PC-9 (cell line): ENCODE measurements around the gene SF3A1. TPM values are rescaled to one million over a fixed set of nuclear protein-coding genes. Genes with fewer than 3 reads are reported as not detected.
"Not testable (repeated sequence)": the region's sequence is repeated elsewhere in the genome, so short reads cannot be mapped to it uniquely, and the experiment has no call there.

Experiments
- BruUV-seq: library from RNA; stranded (reverse); fragments of 400-500 nt; replicated peaks from 2 replicates; lab custom pipeline; 2021; lab: Mats Ljungman, UMichigan
- CTCF ChIA-PET: fragments of 300-600 bp; sonication (Branson Sonifier 250); formaldehyde crosslinking; loops from one replicate; lab custom pipeline; 2022; ENCODE audit warnings: antibody characterized with exemption; lab: Charles Lee
- POLR2A ChIA-PET: fragments of 300-600 bp; sonication (Branson Sonifier 250); formaldehyde crosslinking; loops from one replicate; lab custom pipeline; 2022; ENCODE audit warnings: antibody characterized with exemption; ENCODE audit not compliant: unreplicated experiment; lab: Charles Lee
- DNase-seq, 2 experiments: peaks; one replicate each; pipeline versions ENCODE4 v3.0.0 to v3.0.0-alpha.2; 2015 to 2022; ENCODE audit warnings: mixed read lengths in 1 of 2
- H2AFZ ChIP-seq: fragments of 200-600 bp; sonication (generic); 2 replicates; pipeline ENCODE4 v1.8.1; 2017; ENCODE audit warnings: antibody characterized with exemption
- H3F3A ChIP-seq: fragments of 200-600 bp; sonication (generic); 2 replicates; pipeline ENCODE4 v1.8.1; 2017; ENCODE audit warnings: antibody characterized with exemption, mild to moderate bottlenecking, low read depth; ENCODE audit not compliant: insufficient read depth
- H3K27ac ChIP-seq: fragments of 200-600 bp; sonication (generic); 2 replicates; pipeline ENCODE4 v1.6.1; 2016; ENCODE audit warnings: mixed run types
- H3K27me3 ChIP-seq: fragments of 200-600 bp; sonication (generic); 2 replicates; pipeline ENCODE4 v1.6.1; 2016; ENCODE audit warnings: low read depth, mixed run types; ENCODE audit not compliant: insufficient read depth
- H3K36me3 ChIP-seq: fragments of 200-600 bp; sonication (generic); 2 replicates; pipeline ENCODE4 v1.6.1; 2016; ENCODE audit warnings: low read depth, mixed run types
- H3K4me1 ChIP-seq: fragments of 200-600 bp; sonication (generic); replicated peaks from 2 replicates; pipeline ENCODE4 v1.6.1; 2016; ENCODE audit warnings: mixed run types; ENCODE audit not compliant: insufficient read depth
- H3K4me2 ChIP-seq: fragments of 200-600 bp; sonication (generic); 2 replicates; pipeline ENCODE4 v1.6.1; 2017; ENCODE audit warnings: mixed run types
- H3K4me3 ChIP-seq: fragments of 200-600 bp; sonication (generic); 2 replicates; pipeline ENCODE4 v1.6.1; 2016; ENCODE audit warnings: mixed run types
- H3K79me2 ChIP-seq: fragments of 200-600 bp; sonication (generic); 2 replicates; pipeline ENCODE4 v1.6.1; 2017; ENCODE audit warnings: low read depth, mixed run types
- H3K9me2 ChIP-seq: fragments of 200-600 bp; sonication (generic); 2 replicates; pipeline ENCODE4 v1.8.1; 2017; ENCODE audit warnings: mild to moderate bottlenecking; ENCODE audit not compliant: insufficient read depth
- H3K9me3 ChIP-seq: fragments of 200-600 bp; sonication (generic); 2 replicates; pipeline ENCODE4 v1.8.1; 2016; ENCODE audit warnings: low read depth; ENCODE audit not compliant: insufficient read depth
- H4K20me1 ChIP-seq: fragments of 200-600 bp; sonication (generic); 2 replicates; pipeline ENCODE4 v1.8.1; 2017; ENCODE audit not compliant: insufficient read depth
- EZH2 ChIP-seq: fragments of 200-600 bp; sonication (generic); IDR thresholded peaks from 2 replicates; pipeline ENCODE4 v1.8.0; 2017; ENCODE audit warnings: antibody characterized with exemption, low read depth
- intact Hi-C: fragments of 100-400 bp; cut with micrococcal nuclease; formaldehyde crosslinking; loops from one replicate; pipeline ENCODE4 v1.10.0; 2022; ENCODE audit not compliant: unreplicated experiment
- total RNA-seq: library from RNA; stranded (reverse); gene quantifications from 2 replicates; pipeline ENCODE4 v1.2.3, GENCODE V29; 2021
- TF ChIP-seq, protein P1 (sequence below): fragments of 200-600 bp; sonication (generic); conservative IDR thresholded peaks from 2 replicates; pipeline ENCODE4 v1.6.1; 2017; ENCODE audit warnings: mixed run types, antibody characterized with exemption, mild to moderate bottlenecking, moderate library complexity

SF3A1 gene
- total RNA-seq, 1 experiment from 2014 or later, result 189 TPM

GRCh38 chr22:30402028-30402765 is 45.5 kb upstream of the SF3A1 start:
- Histone ChIP-seq H3K27ac (no peak overlapping the region), H3K4me2 (no peak overlapping the region), H3F3A (peaks cover 22% of the 10 kb centered on the region; the same call in 1 of the 2 replicates), H3K9me3 (no peaks in the 10 kb centered on the region), H3K9me2 (no peaks in the 10 kb centered on the region), H3K79me2 (peaks cover 62% of the 10 kb centered on the region), H4K20me1 (no peaks in the 10 kb centered on the region; the same call in 1 of the 2 replicates), H2AFZ (no peak overlapping the region), H3K4me3 (no peak overlapping the region), H3K27me3 (no peaks in the 10 kb centered on the region), H3K36me3 (peaks cover 10% of the 10 kb centered on the region), H3K4me1 (peaks cover 21% of the 10 kb centered on the region)
- ChIA-PET POLR2A (interaction anchor here (0.7 kb wide), 1 partner anchor 146 kb away, joined by 8 read pairs; no protein-coding TSS in a partner anchor), CTCF (interaction anchor here (0.6 kb wide), 1 partner anchor 292 kb away, joined by 9 read pairs; no protein-coding TSS in a partner anchor)
- intact Hi-C loops, result no loop called here
- no TSS peak for BruUV-seq
- peak in 1 of 2 experiments; percentile 29 for DNase-seq
- TF ChIP-seq, protein P1, sequence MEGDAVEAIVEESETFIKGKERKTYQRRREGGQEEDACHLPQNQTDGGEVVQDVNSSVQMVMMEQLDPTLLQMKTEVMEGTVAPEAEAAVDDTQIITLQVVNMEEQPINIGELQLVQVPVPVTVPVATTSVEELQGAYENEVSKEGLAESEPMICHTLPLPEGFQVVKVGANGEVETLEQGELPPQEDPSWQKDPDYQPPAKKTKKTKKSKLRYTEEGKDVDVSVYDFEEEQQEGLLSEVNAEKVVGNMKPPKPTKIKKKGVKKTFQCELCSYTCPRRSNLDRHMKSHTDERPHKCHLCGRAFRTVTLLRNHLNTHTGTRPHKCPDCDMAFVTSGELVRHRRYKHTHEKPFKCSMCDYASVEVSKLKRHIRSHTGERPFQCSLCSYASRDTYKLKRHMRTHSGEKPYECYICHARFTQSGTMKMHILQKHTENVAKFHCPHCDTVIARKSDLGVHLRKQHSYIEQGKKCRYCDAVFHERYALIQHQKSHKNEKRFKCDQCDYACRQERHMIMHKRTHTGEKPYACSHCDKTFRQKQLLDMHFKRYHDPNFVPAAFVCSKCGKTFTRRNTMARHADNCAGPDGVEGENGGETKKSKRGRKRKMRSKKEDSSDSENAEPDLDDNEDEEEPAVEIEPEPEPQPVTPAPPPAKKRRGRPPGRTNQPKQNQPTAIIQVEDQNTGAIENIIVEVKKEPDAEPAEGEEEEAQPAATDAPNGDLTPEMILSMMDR, result no peak
- TF ChIP-seq EZH2, result no peak

DNA sequence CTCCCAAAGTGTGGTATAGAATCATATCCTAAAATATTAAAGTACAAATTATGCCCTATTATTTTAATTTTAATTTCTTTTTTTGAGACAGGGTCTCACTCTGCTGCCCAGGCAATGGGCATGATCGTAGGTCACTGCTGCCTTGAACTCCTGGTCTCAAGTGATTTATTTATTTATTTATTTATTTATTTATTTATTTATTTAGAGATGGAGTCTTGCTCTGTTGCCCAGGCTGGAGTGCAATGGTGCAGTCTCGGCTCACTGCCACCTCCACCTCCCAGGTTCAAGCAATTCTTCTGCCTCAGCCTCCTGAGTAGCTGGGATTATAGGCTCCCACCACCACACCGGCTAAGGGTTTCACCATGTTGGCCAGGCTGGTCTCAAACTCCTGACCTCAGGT is 44.3 kb upstream of the SF3A1 start:
- H3K9me2 ChIP-seq, H4K20me1 ChIP-seq, H2AFZ ChIP-seq, H3K27ac ChIP-seq, intact Hi-C loops, H3K36me3 ChIP-seq, CTCF ChIA-PET, H3K27me3 ChIP-seq, H3K4me3 ChIP-seq, BruUV-seq, H3K4me2 ChIP-seq, DNase-seq, H3K9me3 ChIP-seq, POLR2A ChIA-PET: not testable (repeated sequence)
- H3K79me2 ChIP-seq, result peaks cover 62% of the 10 kb centered on the region
- peaks cover 24% of the 10 kb centered on the region for H3K4me1 ChIP-seq
- peaks cover 16% of the 10 kb centered on the region; the same call in 1 of the 2 replicates for H3F3A ChIP-seq

GRCh38 chr22:30400159-30400558 is 43.5 kb upstream of the SF3A1 start:
- POLR2A ChIA-PET, result no interaction called here
- Histone ChIP-seq H3K4me2 (no peak overlapping the region), H3K9me2 (no peaks in the 10 kb centered on the region), H4K20me1 (no peaks in the 10 kb centered on the region; the same call in 1 of the 2 replicates), H3K4me1 (peaks cover 25% of the 10 kb centered on the region), H3K27me3 (no peaks in the 10 kb centered on the region), H3K79me2 (peaks cover 55% of the 10 kb centered on the region), H3F3A (peaks cover 16% of the 10 kb centered on the region; the same call in 1 of the 2 replicates), H3K4me3 (no peak overlapping the region), H2AFZ (no peak overlapping the region), H3K27ac (no peak overlapping the region), H3K9me3 (no peaks in the 10 kb centered on the region), H3K36me3 (no peaks in the 10 kb centered on the region)
- DNase-seq, result no peak
- CTCF ChIA-PET, result no interaction called here
- no peak for TF ChIP-seq EZH2
- TF ChIP-seq, protein P1, result no peak
- intact Hi-C loops, result no loop called here
- no TSS peak for BruUV-seq
